ENCODE data around the gene KIF11. TPM values are rescaled to one million over a fixed set of nuclear protein-coding genes. Genes with fewer than 3 reads are reported as not detected.

KIF11 gene
- total RNA-seq, 1 experiment from 2014 or later = 39.8 TPM

DNA sequence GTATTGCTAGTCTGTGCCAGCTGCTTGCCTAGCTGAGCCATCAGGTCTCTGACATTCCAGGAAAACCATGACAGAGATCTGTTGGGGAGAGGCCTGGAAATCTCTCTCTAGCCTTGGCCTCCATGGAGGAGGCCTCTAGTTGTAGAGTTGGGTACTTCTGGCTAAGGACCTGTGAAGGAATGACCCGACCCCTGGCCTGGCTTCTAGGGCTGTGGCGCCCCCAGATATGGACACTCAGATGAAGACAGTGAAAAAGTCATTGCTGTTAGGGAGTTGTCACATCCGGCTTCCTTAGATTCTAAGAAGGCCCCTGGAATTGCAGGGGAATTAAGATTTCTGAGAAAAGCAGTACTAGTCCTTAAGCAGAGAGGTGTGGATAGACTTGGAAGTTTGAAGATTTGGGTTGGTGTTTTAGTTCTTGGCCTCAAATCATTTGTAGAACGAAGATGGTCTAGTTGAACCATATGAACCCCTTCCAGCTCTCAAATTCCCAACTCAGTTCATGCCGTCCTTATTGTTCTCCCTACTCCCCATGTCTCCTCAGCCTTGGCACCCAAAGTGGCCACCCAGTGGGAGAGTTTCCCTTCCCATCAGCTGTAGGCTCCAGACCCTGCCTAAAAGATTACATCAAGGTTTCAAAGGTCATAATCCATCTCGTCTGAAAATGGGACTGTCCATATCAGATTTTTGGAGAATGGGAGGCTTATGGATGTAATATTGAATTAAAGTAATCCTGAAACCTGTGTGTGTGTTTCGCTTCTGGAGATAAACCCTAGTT lies 103.9 kb downstream of the KIF11 start:
- DNase-seq (ENCODE audit: low spot score) = no peak
- in situ Hi-C loops (cut with HindIII; ENCODE audit: low sequenced_read_pairs) = no loop called here

DNA sequence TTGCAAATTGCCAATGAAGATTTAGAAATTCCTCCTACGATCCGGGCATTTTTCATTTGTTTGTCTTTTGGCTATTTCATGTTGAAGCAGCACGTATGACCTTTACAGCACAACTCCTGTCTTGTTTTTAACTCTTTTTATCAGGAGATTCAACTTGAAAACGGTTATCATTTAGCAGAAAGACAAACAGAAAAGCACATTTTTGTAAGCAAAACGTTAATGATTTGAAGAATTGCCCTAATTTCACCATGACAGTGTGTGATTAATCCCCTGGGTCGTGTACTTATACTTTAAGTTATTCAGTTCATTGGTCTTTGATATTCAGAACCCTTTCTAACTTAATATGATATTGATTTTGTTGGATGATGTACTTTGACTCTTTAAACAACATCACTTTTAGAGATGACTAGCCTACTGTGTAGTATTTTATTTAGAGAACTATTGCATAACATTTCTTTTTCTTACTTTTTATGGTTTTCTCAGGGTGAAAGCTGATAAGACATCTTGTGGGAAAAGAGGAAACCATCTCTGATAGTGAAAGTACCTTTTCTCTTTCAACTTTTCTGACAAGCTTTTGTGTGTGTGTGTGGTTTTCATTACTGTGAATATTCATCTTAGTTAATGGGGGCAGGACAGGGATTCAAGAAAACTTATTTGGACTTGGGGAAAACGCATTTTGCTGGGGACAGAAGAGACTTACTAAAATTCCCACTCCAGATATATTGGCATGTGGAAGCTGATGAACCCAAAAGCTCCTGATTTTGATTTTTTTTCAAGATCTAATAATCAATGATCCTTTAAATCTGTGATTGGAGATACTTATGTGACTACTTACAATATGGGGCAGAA lies 105.0 kb downstream of the KIF11 start:
- no peak for DNase-seq (ENCODE audit: low spot score)
- in situ Hi-C loops (cut with HindIII; ENCODE audit: low sequenced_read_pairs) = no loop called here

DNA sequence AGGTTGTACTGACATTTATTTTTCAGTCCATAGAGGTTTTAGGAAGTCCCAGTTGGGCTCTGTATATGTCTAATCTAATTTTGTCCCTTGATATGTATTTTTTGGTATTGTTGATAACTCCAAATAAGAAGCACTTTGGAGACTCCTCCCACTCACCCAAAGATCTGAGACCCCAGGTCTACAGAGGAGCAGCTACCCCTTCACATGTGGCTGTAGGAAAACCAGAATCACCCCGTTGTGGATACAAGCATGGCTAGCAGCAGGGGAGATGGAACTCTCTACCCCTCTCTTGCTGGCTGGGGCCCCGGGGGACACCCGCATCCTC lies 106.2 kb downstream of the KIF11 start:
- in situ Hi-C loops (cut with HindIII; ENCODE audit: low sequenced_read_pairs) = no loop called here
- no peak for DNase-seq (ENCODE audit: low spot score)

DNA sequence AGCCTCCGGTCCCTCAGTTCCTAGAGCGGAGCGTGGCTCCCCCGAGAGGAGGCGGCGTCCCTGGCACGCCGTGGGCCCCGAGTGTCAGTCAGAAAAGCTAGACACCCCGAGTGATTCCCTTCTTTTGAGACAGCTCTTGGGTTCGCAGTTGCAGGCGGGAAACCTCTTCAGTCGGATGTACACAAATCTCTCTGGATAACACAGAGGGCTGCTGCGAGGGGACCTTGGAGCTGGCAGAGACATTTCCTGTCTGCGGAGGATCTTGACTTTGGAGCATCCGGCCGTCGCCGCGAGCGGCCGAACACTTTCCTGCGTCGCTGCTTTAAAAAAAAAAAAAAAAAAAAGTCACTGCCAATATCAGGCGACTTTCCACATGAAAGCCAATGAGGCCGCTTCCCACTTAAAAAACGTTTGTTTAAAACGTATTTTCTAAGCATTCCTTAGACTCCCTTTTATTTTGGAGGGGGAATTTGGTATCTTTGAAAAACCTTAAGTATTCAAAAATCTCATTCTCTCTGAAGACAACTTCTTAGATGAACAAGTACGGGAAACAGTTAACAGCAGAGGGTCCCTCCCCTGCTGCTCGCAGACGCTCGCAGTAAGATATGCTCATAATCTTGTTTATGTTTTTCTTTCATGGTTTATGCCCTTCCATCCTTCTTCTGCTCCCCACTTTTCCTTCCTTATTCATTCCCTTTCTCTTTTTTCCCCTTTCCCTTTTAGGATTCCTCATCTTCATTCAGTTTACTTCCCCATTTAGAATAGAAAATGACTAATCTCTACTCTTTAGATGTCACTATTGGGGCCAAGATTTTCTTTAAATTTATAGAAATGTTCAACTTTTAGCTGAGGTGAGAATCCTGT lies 106.8 kb downstream of the KIF11 start:
- in situ Hi-C loops (cut with HindIII; ENCODE audit: low sequenced_read_pairs) = no loop called here

DNA sequence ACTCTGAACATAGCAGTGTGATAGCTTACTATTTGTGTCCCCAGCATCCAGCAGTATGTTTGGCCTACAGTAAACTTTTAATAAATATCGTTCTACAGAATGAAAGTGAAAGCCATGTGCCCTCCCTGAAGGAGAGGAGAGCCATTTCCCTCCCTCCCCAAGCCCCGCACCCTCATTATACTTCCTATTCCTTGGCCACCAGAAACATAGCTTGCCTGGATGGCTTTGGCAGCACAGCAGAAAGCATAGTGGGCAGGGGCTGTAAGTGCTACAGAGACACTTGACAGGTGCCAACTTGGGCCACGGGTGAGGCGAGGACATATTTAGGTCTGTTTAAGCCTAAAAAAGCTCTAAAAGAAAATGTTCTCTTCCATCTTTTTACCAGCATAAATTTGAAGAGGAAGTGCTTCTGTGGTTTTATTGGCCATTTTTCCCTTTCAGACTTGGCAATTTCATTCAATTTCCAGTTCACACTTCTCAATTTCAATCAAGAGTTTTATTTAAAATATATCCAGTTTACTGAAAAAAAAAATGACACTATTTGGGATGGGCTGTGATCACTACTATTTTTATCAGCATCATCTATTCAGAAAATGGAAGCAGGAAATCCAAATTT lies 109.5 kb downstream of the KIF11 start:
- in situ Hi-C loops (cut with HindIII; ENCODE audit: low sequenced_read_pairs) = no loop called here
- no peak for DNase-seq (ENCODE audit: low spot score)

More for the DNA sequence above, 106.8 kb downstream of the KIF11 start:
- no peak for DNase-seq (ENCODE audit: low spot score)

Other genes starting within 250 kb of the KIF11 start
- 30.3 and 45.0 TPM in 2 replicates for gene IDE, start 19.0 kb upstream of the KIF11 start, total RNA-seq (2014; rRNA removed; shearing (Covaris generic))
- gene HHEX, start 96.8 kb downstream of the KIF11 start, total RNA-seq (2014; rRNA removed; shearing (Covaris generic)) = 0.54 and 0.98 TPM in 2 replicates

All from G401 (cell line).